WTC11 (cell line): Measurements from ENCODE around the gene CD70. TPM values are rescaled to one million over a fixed set of nuclear protein-coding genes. Genes with fewer than 3 reads are reported as not detected.

Experiments used
- ATAC-seq: fragments of 200-7000 bp; cut with Tn5 transposase; 2 replicates; pipeline ENCODE4 v1.10.0; 2021; ENCODE audit warnings: mild to moderate bottlenecking, moderate library complexity
- CTCF ChIA-PET: fragments of 300-600 bp; sonication (Branson Sonifier 250); formaldehyde crosslinking; loops from one replicate; lab custom pipeline; 2021; ENCODE audit warnings: antibody characterized with exemption; lab: Charles Lee
- POLR2A ChIA-PET: fragments of 350-600 bp; sonication (Branson Sonifier 250); formaldehyde crosslinking; loops from one replicate; lab custom pipeline; 2021; ENCODE audit warnings: antibody characterized with exemption; lab: Charles Lee
- DNase-seq: peaks from one replicate; pipeline ENCODE4 v3.0.0; 2021; ENCODE audit warnings: low spot score
- H3K27ac Mint-ChIP-seq: 2 replicates; pipeline ENCODE4 v1.8.0; 2021; ENCODE audit warnings: mixed read lengths
- H3K27me3 Mint-ChIP-seq: 2 replicates; pipeline ENCODE4 v1.8.0; 2021; ENCODE audit warnings: low read depth, mild to moderate bottlenecking, moderate library complexity, mixed read lengths
- H3K36me3 Mint-ChIP-seq: 2 replicates; pipeline ENCODE4 v1.8.0; 2021; ENCODE audit warnings: mixed read lengths
- H3K4me1 Mint-ChIP-seq: 2 replicates; pipeline ENCODE4 v1.8.0; 2022; ENCODE audit warnings: mixed read lengths
- H3K4me3 Mint-ChIP-seq: 2 replicates; pipeline ENCODE4 v1.8.0; 2021; ENCODE audit warnings: mild to moderate bottlenecking, moderate library complexity, mixed read lengths
- H3K9me3 Mint-ChIP-seq: 2 replicates; pipeline ENCODE4 v1.8.0; 2021; ENCODE audit warnings: mixed read lengths
- AR ChIP-seq: fragments of 250-450 bp; sonication (Bioruptor Pico); IDR thresholded peaks from 2 replicates; pipeline ENCODE4 v1.9.0; 2021; ENCODE audit warnings: mild to moderate bottlenecking
- ARID4B ChIP-seq: sonication (generic); formaldehyde crosslinking; IDR thresholded peaks from 2 replicates; pipeline ENCODE4 v1.8.0; 2023; ENCODE audit warnings: missing genetic modification reagents, mild to moderate bottlenecking, borderline replicate concordance
- ATF3 ChIP-seq: sonication (generic); formaldehyde crosslinking; conservative IDR thresholded peaks from 2 replicates; pipeline ENCODE4 v1.8.1; 2022; ENCODE audit warnings: mild to moderate bottlenecking, missing genetic modification reagents
- ATF6 ChIP-seq: sonication (generic); formaldehyde crosslinking; IDR thresholded peaks from 2 replicates; pipeline ENCODE4 v1.8.1; 2023; ENCODE audit warnings: mild to moderate bottlenecking, missing genetic modification reagents
- ELF4 ChIP-seq: sonication (generic); formaldehyde crosslinking; IDR thresholded peaks from 2 replicates; pipeline ENCODE4 v1.8.1; 2022; ENCODE audit warnings: low read depth, mild to moderate bottlenecking, moderate library complexity, missing genetic modification reagents
- ESRRA ChIP-seq: sonication (generic); formaldehyde crosslinking; IDR thresholded peaks from 2 replicates; pipeline ENCODE4 v1.8.1; 2022; ENCODE audit warnings: mild to moderate bottlenecking, missing genetic modification reagents, borderline replicate concordance
- HMGA2 ChIP-seq: fragments of 250-450 bp; sonication (Bioruptor Pico); IDR thresholded peaks from 2 replicates; pipeline ENCODE4 v1.4.0; 2021; ENCODE audit warnings: mild to moderate bottlenecking, moderate library complexity
- MLX ChIP-seq: sonication (generic); formaldehyde crosslinking; IDR thresholded peaks from 2 replicates; pipeline ENCODE4 v1.8.1; 2023; ENCODE audit warnings: mild to moderate bottlenecking, missing genetic modification reagents, moderate library complexity
- MXD4 ChIP-seq: fragments of 250-450 bp; sonication (Bioruptor Pico); IDR thresholded peaks from 2 replicates; pipeline ENCODE4 v1.8.0; 2021; ENCODE audit warnings: mild to moderate bottlenecking, moderate library complexity, borderline replicate concordance
- NFE2L1 ChIP-seq: sonication (generic); formaldehyde crosslinking; IDR thresholded peaks from 2 replicates; pipeline ENCODE4 v1.8.1; 2023; ENCODE audit warnings: missing genetic modification reagents
- PRRX2 ChIP-seq: fragments of 250-450 bp; sonication (Bioruptor Pico); IDR thresholded peaks from 2 replicates; pipeline ENCODE4 v1.8.0; 2021; ENCODE audit warnings: mild to moderate bottlenecking
- SOX15 ChIP-seq: fragments of 250-450 bp; sonication (Bioruptor Pico); IDR thresholded peaks from 2 replicates; pipeline ENCODE4 v1.9.0; 2021; ENCODE audit warnings: mild to moderate bottlenecking
- TEAD4 ChIP-seq: sonication (generic); formaldehyde crosslinking; IDR thresholded peaks from 2 replicates; pipeline ENCODE4 v1.8.0; 2022; ENCODE audit warnings: mild to moderate bottlenecking, missing genetic modification reagents
- USF1 ChIP-seq: sonication (generic); formaldehyde crosslinking; IDR thresholded peaks from 2 replicates; pipeline ENCODE4 v1.8.0; 2022; ENCODE audit warnings: mild to moderate bottlenecking, missing genetic modification reagents
- USF2 ChIP-seq: sonication (generic); formaldehyde crosslinking; IDR thresholded peaks from 2 replicates; pipeline ENCODE4 v1.8.1; 2023; ENCODE audit warnings: mild to moderate bottlenecking, missing genetic modification reagents, moderate library complexity
- ZBTB21 ChIP-seq: sonication (generic); formaldehyde crosslinking; IDR thresholded peaks from 2 replicates; pipeline ENCODE4 v1.8.1; 2023; ENCODE audit warnings: mild to moderate bottlenecking, missing genetic modification reagents, borderline replicate concordance
- ZNF512 ChIP-seq: sonication (generic); formaldehyde crosslinking; IDR thresholded peaks from 2 replicates; pipeline ENCODE4 v1.8.1; 2022; ENCODE audit warnings: missing genetic modification reagents, borderline replicate concordance
- ZNF532 ChIP-seq: fragments of 250-450 bp; sonication (Bioruptor Pico); IDR thresholded peaks from 2 replicates; pipeline ENCODE4 v1.9.0; 2021; ENCODE audit warnings: mild to moderate bottlenecking, borderline replicate concordance
- total RNA-seq: library from RNA; stranded (reverse); gene quantifications from 3 replicates; pipeline ENCODE4 v1.2.3, GENCODE V29; 2021

CD70 gene
- total RNA-seq, 1 experiment from 2014 or later: 2.1 TPM

- TF ChIP-seq ARID4B (CRISPR knock-in tag): no peak
- TF ChIP-seq ATF3 (CRISPR knock-in tag): no peak
- TF ChIP-seq NFE2L1: no peak
- no peak for TF ChIP-seq USF1 (CRISPR knock-in tag)
- TF ChIP-seq ZBTB21 (CRISPR knock-in tag): no peak
Measured at GRCh38 chr19:6586726-6587092, 4.2 kb downstream of the CD70 start (continued).

GRCh38 chr19:6586056-6586455, 4.9 kb downstream of the CD70 start:
- ChIA-PET POLR2A (interaction anchor here (0.6 to 2.4 kb wide), 2 partner anchors 52 to 68 kb away, joined by 3 to 13 read pairs; no protein-coding TSS in a partner anchor), CTCF (interaction anchor here (0.7 to 2.1 kb wide), 2 partner anchors 69 to 877 kb away, joined by 4 to 7 read pairs; no protein-coding TSS in a partner anchor)
- Mint-ChIP-seq H3K27me3 (peaks cover 91% of the 10 kb centered on the region), H3K36me3 (no peaks in the 10 kb centered on the region), H3K4me1 (peaks cover 36% of the 10 kb centered on the region), H3K4me3 (peak overlapping the region; percentile 73), H3K9me3 (no peaks in the 10 kb centered on the region), H3K27ac (no peak overlapping the region)
- ATAC-seq (no peak), DNase-seq (no peak)
- TF ChIP-seq PRRX2 (CRISPR knock-in tag): no peak
- no peak for TF ChIP-seq TEAD4
- TF ChIP-seq ZNF532: no peak
- no peak for TF ChIP-seq AR (CRISPR knock-in tag)
- no peak for TF ChIP-seq USF2
- TF ChIP-seq ATF6: no peak
- TF ChIP-seq SOX15 (CRISPR knock-in tag): no peak
- no peak for TF ChIP-seq MXD4 (CRISPR knock-in tag)
- no peak for TF ChIP-seq ESRRA (CRISPR knock-in tag)
- TF ChIP-seq ZNF512 (CRISPR knock-in tag): no peak
- no peak for TF ChIP-seq ELF4
- TF ChIP-seq HMGA2: no peak
- no peak for TF ChIP-seq MLX (CRISPR knock-in tag)
